ENCODE data around the gene RPS6KA2. TPM values are rescaled to one million over a fixed set of nuclear protein-coding genes. Genes with fewer than 3 reads are reported as not detected.

Gene RPS6KA2
- total RNA-seq, 1 donor from 2014 or later: 124 TPM

GRCh38 chr6:166490671-166491500 is 136.2 kb downstream of the RPS6KA2 start:
- Mint-ChIP-seq H3K4me1 (ENCODE audit: low read depth) (peaks cover 27% of the 10 kb centered on the region), H3K4me3 (ENCODE audit: unreplicated experiment) (no peak overlapping the region), H3K9me3 (ENCODE audit: low read depth) (no peaks in the 10 kb centered on the region), H3K36me3 (ENCODE audit: low read depth) (peaks cover 48% of the 10 kb centered on the region), H3K27ac (ENCODE audit: unreplicated experiment) (no peak overlapping the region), H3K27me3 (ENCODE audit: low read depth) (no peaks in the 10 kb centered on the region)
- TF ChIP-seq CTCF (IDR thresholded peaks at IDR 0.05): no peak
- no peak for DNase-seq (ENCODE audit: low spot score)

GRCh38 chr6:166489301-166490155 is 137.5 kb downstream of the RPS6KA2 start:
- Mint-ChIP-seq H3K27ac (ENCODE audit: unreplicated experiment) (peak overlapping the region; percentile 24), H3K4me3 (ENCODE audit: unreplicated experiment) (no peak overlapping the region), H3K36me3 (ENCODE audit: low read depth) (peaks cover 49% of the 10 kb centered on the region), H3K27me3 (ENCODE audit: low read depth) (no peaks in the 10 kb centered on the region), H3K4me1 (ENCODE audit: low read depth) (peaks cover 23% of the 10 kb centered on the region), H3K9me3 (ENCODE audit: low read depth) (no peaks in the 10 kb centered on the region)
- no peak for TF ChIP-seq CTCF (IDR thresholded peaks at IDR 0.05)
- peak; percentile 52 for DNase-seq (ENCODE audit: low spot score)

- no peaks in the 10 kb centered on the region for H3K27me3 Mint-ChIP-seq (ENCODE audit: low read depth)
- H3K27ac Mint-ChIP-seq (ENCODE audit: unreplicated experiment): peak overlapping the region; percentile 88
- DNase-seq (ENCODE audit: low spot score): peak; percentile 40
- H3K36me3 Mint-ChIP-seq (ENCODE audit: low read depth): peaks cover 43% of the 10 kb centered on the region
- no peak for TF ChIP-seq CTCF (IDR thresholded peaks at IDR 0.05)
- no peak overlapping the region for H3K4me3 Mint-ChIP-seq (ENCODE audit: unreplicated experiment)
- H3K9me3 Mint-ChIP-seq (ENCODE audit: low read depth): no peaks in the 10 kb centered on the region
- peaks cover 23% of the 10 kb centered on the region for H3K4me1 Mint-ChIP-seq (ENCODE audit: low read depth)
Observed at GRCh38 chr6:166488701-166489100, 138.3 kb downstream of the RPS6KA2 start.

GRCh38 chr6:166488076-166488685 is 138.9 kb downstream of the RPS6KA2 start:
- Mint-ChIP-seq H3K27me3 (ENCODE audit: low read depth) (no peaks in the 10 kb centered on the region), H3K27ac (ENCODE audit: unreplicated experiment) (peak overlapping the region; percentile 88), H3K4me3 (ENCODE audit: unreplicated experiment) (no peak overlapping the region), H3K4me1 (ENCODE audit: low read depth) (peaks cover 23% of the 10 kb centered on the region), H3K36me3 (ENCODE audit: low read depth) (peaks cover 42% of the 10 kb centered on the region), H3K9me3 (ENCODE audit: low read depth) (no peaks in the 10 kb centered on the region)
- DNase-seq (ENCODE audit: low spot score): no peak
- TF ChIP-seq CTCF (IDR thresholded peaks at IDR 0.05): no peak

GRCh38 chr6:166487148-166487547 is 139.9 kb downstream of the RPS6KA2 start:
- Mint-ChIP-seq H3K27me3 (ENCODE audit: low read depth) (no peaks in the 10 kb centered on the region), H3K9me3 (ENCODE audit: low read depth) (no peaks in the 10 kb centered on the region), H3K4me1 (ENCODE audit: low read depth) (peaks cover 23% of the 10 kb centered on the region), H3K36me3 (ENCODE audit: low read depth) (peaks cover 42% of the 10 kb centered on the region), H3K4me3 (ENCODE audit: unreplicated experiment) (no peak overlapping the region), H3K27ac (ENCODE audit: unreplicated experiment) (no peak overlapping the region)
- DNase-seq (ENCODE audit: low spot score): no peak
- no peak for TF ChIP-seq CTCF (IDR thresholded peaks at IDR 0.05)
